Measurements from ENCODE around the gene CLOCK. TPM values are rescaled to one million over a fixed set of nuclear protein-coding genes. Genes with fewer than 3 reads are reported as not detected.

Gene CLOCK
- total RNA-seq, 4 donors from 2014 or later = 21.9 to 60.7 (median 34.2) TPM

- no peak for TF ChIP-seq CTCF (IDR thresholded peaks at IDR 0.05 in 4 of 5, conservative IDR thresholded peaks at IDR 0.05 in 1 of 5)
- in situ Hi-C loops (cut with MboI; ENCODE audit: low sequenced_read_pairs in 4 of 4) (no loop called here), intact Hi-C loops (cut with DNase I; ENCODE audit: low total_unique reads) (no loop called here)
- DNase-seq (no peak), ATAC-seq (no peak)
- Histone ChIP-seq H3K27ac (no peak overlapping the region), H3K27me3 (no peaks in the 10 kb centered on the region), H3K4me1 (peaks cover 0 to 10% of the 10 kb centered on the region in 2 donors), H3K9me3 (no peaks in the 10 kb centered on the region), H3K36me3 (no peaks in the 10 kb centered on the region), H3K4me3 (no peak overlapping the region)
Measured at GRCh38 chr4:55498051-55498450, 48.7 kb downstream of the CLOCK start.

- in situ Hi-C loops (cut with MboI; ENCODE audit: low sequenced_read_pairs in 4 of 4) = no loop called here
- intact Hi-C loops (cut with DNase I; ENCODE audit: low total_unique reads) = no loop called here
- H3K4me1 ChIP-seq = no peaks in the 10 kb centered on the region
Measured at GRCh38 chr4:55491486-55491885, 55.2 kb downstream of the CLOCK start.

GRCh38 chr4:55488716-55489115 lies 58.0 kb downstream of the CLOCK start:
- DNase-seq = no peak
- Histone ChIP-seq H3K9me3 (no peaks in the 10 kb centered on the region), H3K36me3 (peaks cover 0 to 34% of the 10 kb centered on the region in 2 donors), H3K27ac (no peak overlapping the region), H3K27me3 (no peaks in the 10 kb centered on the region), H3K4me1 (no peaks in the 10 kb centered on the region), H3K4me3 (no peak overlapping the region)
- no peak for TF ChIP-seq CTCF (IDR thresholded peaks at IDR 0.05 in 4 of 5, conservative IDR thresholded peaks at IDR 0.05 in 1 of 5)
- TF ChIP-seq POLR2A (IDR thresholded peaks at IDR 0.05) = no peak
- intact Hi-C loops (cut with DNase I; ENCODE audit: low total_unique reads) = no loop called here
- in situ Hi-C loops (cut with MboI; ENCODE audit: low sequenced_read_pairs in 4 of 4) = no loop called here
- no peak for ATAC-seq

More at GRCh38 chr4:55491486-55491885, 55.2 kb downstream of the CLOCK start:
- Histone ChIP-seq H3K36me3 (peaks cover 0 to 28% of the 10 kb centered on the region in 2 donors), H3K9me3 (no peaks in the 10 kb centered on the region), H3K27me3 (no peaks in the 10 kb centered on the region), H3K27ac (no peak overlapping the region), H3K4me3 (no peak overlapping the region)
- no peak for DNase-seq
- TF ChIP-seq CTCF (IDR thresholded peaks at IDR 0.05 in 4 of 5, conservative IDR thresholded peaks at IDR 0.05 in 1 of 5) (no peak), POLR2A (IDR thresholded peaks at IDR 0.05) (no peak)
- ATAC-seq = no peak

GRCh38 chr4:55485821-55486220 lies 60.9 kb downstream of the CLOCK start:
- Histone ChIP-seq H3K4me3 (no peak overlapping the region), H3K9me3 (no peaks in the 10 kb centered on the region), H3K4me1 (no peaks in the 10 kb centered on the region), H3K36me3 (peaks cover 0 to 34% of the 10 kb centered on the region in 2 donors), H3K27me3 (no peaks in the 10 kb centered on the region), H3K27ac (no peak overlapping the region)
- intact Hi-C loops (cut with DNase I; ENCODE audit: low total_unique reads) (no loop called here), in situ Hi-C loops (cut with MboI; ENCODE audit: low sequenced_read_pairs in 4 of 4) (no loop called here)
- DNase-seq = no peak
- TF ChIP-seq POLR2A (IDR thresholded peaks at IDR 0.05) (no peak), CTCF (IDR thresholded peaks at IDR 0.05 in 4 of 5, conservative IDR thresholded peaks at IDR 0.05 in 1 of 5) (no peak)
- no peak for ATAC-seq

GRCh38 chr4:55483315-55483714 lies 63.4 kb downstream of the CLOCK start:
- H3K4me1 ChIP-seq = no peaks in the 10 kb centered on the region
- H3K27me3 ChIP-seq = no peaks in the 10 kb centered on the region
- H3K9me3 ChIP-seq = no peaks in the 10 kb centered on the region
- H3K4me3 ChIP-seq = no peak overlapping the region
- no peak for DNase-seq
- no peak for TF ChIP-seq POLR2A (IDR thresholded peaks at IDR 0.05)
- TF ChIP-seq CTCF (IDR thresholded peaks at IDR 0.05 in 4 of 5, conservative IDR thresholded peaks at IDR 0.05 in 1 of 5) = no peak
- no peak for ATAC-seq
- in situ Hi-C loops (cut with MboI; ENCODE audit: low sequenced_read_pairs in 4 of 4) (no loop called here), intact Hi-C loops (cut with DNase I; ENCODE audit: low total_unique reads) (no loop called here)
- peaks cover 0 to 24% of the 10 kb centered on the region in 2 donors for H3K36me3 ChIP-seq
- no peak overlapping the region for H3K27ac ChIP-seq
